AG10803 (cell line): ENCODE measurements around the gene TTC28.
"Not testable (repeated sequence)": the region's sequence is repeated elsewhere in the genome, so short reads cannot be mapped to it uniquely, and the experiment has no call there.

Experiments
- DNase-seq: peaks from one replicate; pipeline ENCODE4 v3.0.0; 2010; ENCODE audit warnings: low read depth
- H3K4me3 ChIP-seq: 2 replicates; pipeline ENCODE4 v1.5.1; 2011; ENCODE audit warnings: mild to moderate bottlenecking, low read length, control low read depth
- CTCF ChIP-seq: conservative IDR thresholded peaks from 2 replicates; pipeline ENCODE4 v1.5.1; 2011; ENCODE audit warnings: mild to moderate bottlenecking, low read length, control low read depth, inconsistent platforms

TTC28 gene

GRCh38 chr22:28506150-28506535, 173.5 kb downstream of the TTC28 start:
- H3K4me3 ChIP-seq: no peak overlapping the region
- TF ChIP-seq CTCF: no peak
- DNase-seq: no peak

- DNase-seq: no peak
- no peak overlapping the region for H3K4me3 ChIP-seq
Measured at GRCh38 chr22:28505416-28506149, 174.1 kb downstream of the TTC28 start.

GRCh38 chr22:28500006-28500405, 179.6 kb downstream of the TTC28 start:
- no peak for TF ChIP-seq CTCF
- DNase-seq: no peak
- H3K4me3 ChIP-seq: no peak overlapping the region

More at GRCh38 chr22:28505416-28506149, 174.1 kb downstream of the TTC28 start:
- no peak for TF ChIP-seq CTCF

GRCh38 chr22:28498044-28498443, 181.6 kb downstream of the TTC28 start:
- no peak for TF ChIP-seq CTCF
- H3K4me3 ChIP-seq: no peak overlapping the region
- DNase-seq: no peak

- DNase-seq: peak; percentile 39
- H3K4me3 ChIP-seq: no peak overlapping the region
- TF ChIP-seq CTCF: no peak
Measured at GRCh38 chr22:28497188-28497587, 182.5 kb downstream of the TTC28 start.

- DNase-seq, H3K4me3 ChIP-seq: not testable (repeated sequence)
Measured at GRCh38 chr22:28491289-28491688, 188.4 kb downstream of the TTC28 start.

- TF ChIP-seq CTCF: no peak
- DNase-seq: no peak
- H3K4me3 ChIP-seq: no peak overlapping the region
Measured at GRCh38 chr22:28488825-28489224, 190.8 kb downstream of the TTC28 start.

GRCh38 chr22:28484662-28485061, 195.0 kb downstream of the TTC28 start:
- H3K4me3 ChIP-seq: no peak overlapping the region
- no peak for DNase-seq
- TF ChIP-seq CTCF: no peak
